ENCODE measurements around the gene NPAS3.

The NPAS3 gene

GRCh38 chr14:33692762-33693161 is 754.1 kb downstream of the NPAS3 start:
- Histone ChIP-seq H3K27me3 (ENCODE audit: low read depth) (peaks cover 10% of the 10 kb centered on the region; the same call in 1 of the 2 replicates), H3K36me3 (replicated peaks) (no peaks in the 10 kb centered on the region), H3K4me3 (no peak overlapping the region), H3K9me3 (no peaks in the 10 kb centered on the region), H3K4me1 (peaks cover 11% of the 10 kb centered on the region)
- DNase-seq (ENCODE audit: low spot score in 2 of 2), result no peak
- in situ Hi-C loops (cut with MboI; ENCODE audit: low sequenced_read_pairs), result no loop called here

- no peaks in the 10 kb centered on the region for H3K9me3 ChIP-seq
- H3K4me3 ChIP-seq, result no peak overlapping the region
- peaks cover 11% of the 10 kb centered on the region for H3K4me1 ChIP-seq
- in situ Hi-C loops (cut with MboI; ENCODE audit: low sequenced_read_pairs), result no loop called here
- H3K36me3 ChIP-seq (replicated peaks), result no peaks in the 10 kb centered on the region
- DNase-seq (ENCODE audit: low spot score in 2 of 2), result no peak
- peaks cover 13% of the 10 kb centered on the region; the same call in 1 of the 2 replicates for H3K27me3 ChIP-seq (ENCODE audit: low read depth)
These were observed 754.6 kb downstream of the NPAS3 start for GRCh38 chr14:33693237-33693636.

- Histone ChIP-seq H3K27me3 (ENCODE audit: low read depth) (0 out of 2 replicates have a peak, but pooled peaks cover 13% of the 10 kb centered on the region), H3K4me1 (peaks cover 11% of the 10 kb centered on the region), H3K4me3 (no peak overlapping the region), H3K9me3 (no peaks in the 10 kb centered on the region), H3K36me3 (replicated peaks) (no peaks in the 10 kb centered on the region)
- DNase-seq (ENCODE audit: low spot score in 2 of 2), result no peak
- in situ Hi-C loops (cut with MboI; ENCODE audit: low sequenced_read_pairs), result no loop called here
These were observed 757.5 kb downstream of the NPAS3 start for GRCh38 chr14:33696165-33696564.

GRCh38 chr14:33699300-33699983 is 760.8 kb downstream of the NPAS3 start:
- H3K27me3 ChIP-seq (ENCODE audit: low read depth), result 0 out of 2 replicates have a peak, but pooled peaks cover 11% of the 10 kb centered on the region
- no peaks in the 10 kb centered on the region for H3K9me3 ChIP-seq
- DNase-seq (ENCODE audit: low spot score in 2 of 2), result no peak
- no peak overlapping the region for H3K4me3 ChIP-seq
- in situ Hi-C loops (cut with MboI; ENCODE audit: low sequenced_read_pairs), result no loop called here
- no peaks in the 10 kb centered on the region for H3K4me1 ChIP-seq
- H3K36me3 ChIP-seq (replicated peaks), result no peaks in the 10 kb centered on the region

GRCh38 chr14:33700052-33700451 is 761.4 kb downstream of the NPAS3 start:
- Histone ChIP-seq H3K27me3 (ENCODE audit: low read depth) (0 out of 2 replicates have a peak, but pooled peaks cover 10% of the 10 kb centered on the region), H3K4me1 (peaks cover 3% of the 10 kb centered on the region), H3K9me3 (no peaks in the 10 kb centered on the region), H3K36me3 (replicated peaks) (no peaks in the 10 kb centered on the region), H3K4me3 (no peak overlapping the region)
- in situ Hi-C loops (cut with MboI; ENCODE audit: low sequenced_read_pairs), result no loop called here
- no peak for DNase-seq (ENCODE audit: low spot score in 2 of 2)

- H3K9me3 ChIP-seq, result no peaks in the 10 kb centered on the region
- no peak overlapping the region for H3K4me3 ChIP-seq
- 0 out of 2 replicates have a peak, but pooled peaks cover 8% of the 10 kb centered on the region for H3K27me3 ChIP-seq (ENCODE audit: low read depth)
- H3K4me1 ChIP-seq, result peaks cover 14% of the 10 kb centered on the region
- in situ Hi-C loops (cut with MboI; ENCODE audit: low sequenced_read_pairs), result no loop called here
- no peaks in the 10 kb centered on the region for H3K36me3 ChIP-seq (replicated peaks)
- DNase-seq (ENCODE audit: low spot score in 2 of 2), result no peak
These were observed 763.6 kb downstream of the NPAS3 start for GRCh38 chr14:33702293-33702692.

- no peak for DNase-seq (ENCODE audit: low spot score in 2 of 2)
These were observed 765.8 kb downstream of the NPAS3 start for GRCh38 chr14:33704481-33704880.

GRCh38 chr14:33705490-33705889 is 766.8 kb downstream of the NPAS3 start:
- peaks cover 14% of the 10 kb centered on the region for H3K4me1 ChIP-seq
- H3K36me3 ChIP-seq (replicated peaks), result no peaks in the 10 kb centered on the region
- DNase-seq (ENCODE audit: low spot score in 2 of 2), result no peak
- 0 out of 2 replicates have a peak, but pooled peaks cover 2% of the 10 kb centered on the region for H3K27me3 ChIP-seq (ENCODE audit: low read depth)
- no peak overlapping the region for H3K4me3 ChIP-seq
- no peaks in the 10 kb centered on the region for H3K9me3 ChIP-seq
- in situ Hi-C loops (cut with MboI; ENCODE audit: low sequenced_read_pairs), result no loop called here

More at GRCh38 chr14:33704481-33704880, 765.8 kb downstream of the NPAS3 start:
- 0 out of 2 replicates have a peak, but pooled peaks cover 2% of the 10 kb centered on the region for H3K27me3 ChIP-seq (ENCODE audit: low read depth)
- peaks cover 14% of the 10 kb centered on the region for H3K4me1 ChIP-seq
- H3K36me3 ChIP-seq (replicated peaks), result no peaks in the 10 kb centered on the region
- in situ Hi-C loops (cut with MboI; ENCODE audit: low sequenced_read_pairs), result no loop called here
- no peaks in the 10 kb centered on the region for H3K9me3 ChIP-seq
- H3K4me3 ChIP-seq, result no peak overlapping the region

GRCh38 chr14:33707716-33708115 is 769.0 kb downstream of the NPAS3 start:
- peaks cover 14% of the 10 kb centered on the region for H3K4me1 ChIP-seq
- no peaks in the 10 kb centered on the region for H3K36me3 ChIP-seq (replicated peaks)
- in situ Hi-C loops (cut with MboI; ENCODE audit: low sequenced_read_pairs), result no loop called here

GRCh38 chr14:33709283-33709682 is 770.6 kb downstream of the NPAS3 start:
- Histone ChIP-seq H3K9me3 (no peaks in the 10 kb centered on the region), H3K36me3 (replicated peaks) (no peaks in the 10 kb centered on the region), H3K27me3 (ENCODE audit: low read depth) (peaks cover 2% of the 10 kb centered on the region; the same call in 1 of the 2 replicates), H3K4me3 (no peak overlapping the region), H3K4me1 (peaks cover 14% of the 10 kb centered on the region)
- in situ Hi-C loops (cut with MboI; ENCODE audit: low sequenced_read_pairs), result no loop called here
- DNase-seq (ENCODE audit: low spot score in 2 of 2), result no peak

More at GRCh38 chr14:33707716-33708115, 769.0 kb downstream of the NPAS3 start:
- Histone ChIP-seq H3K4me3 (no peak overlapping the region), H3K27me3 (ENCODE audit: low read depth) (peaks cover 2% of the 10 kb centered on the region; the same call in 1 of the 2 replicates), H3K9me3 (no peaks in the 10 kb centered on the region)
- DNase-seq (ENCODE audit: low spot score in 2 of 2), result no peak

GRCh38 chr14:33709711-33710110 is 771.0 kb downstream of the NPAS3 start:
- no peaks in the 10 kb centered on the region for H3K36me3 ChIP-seq (replicated peaks)
- in situ Hi-C loops (cut with MboI; ENCODE audit: low sequenced_read_pairs), result no loop called here
- H3K27me3 ChIP-seq (ENCODE audit: low read depth), result peaks cover 2% of the 10 kb centered on the region; the same call in 1 of the 2 replicates
- H3K4me1 ChIP-seq, result peaks cover 17% of the 10 kb centered on the region
- no peaks in the 10 kb centered on the region for H3K9me3 ChIP-seq
- no peak for DNase-seq (ENCODE audit: low spot score in 2 of 2)
- H3K4me3 ChIP-seq, result no peak overlapping the region

- peaks cover 13% of the 10 kb centered on the region for H3K4me1 ChIP-seq
- H3K27me3 ChIP-seq (ENCODE audit: low read depth), result peaks cover 2% of the 10 kb centered on the region; the same call in 1 of the 2 replicates
- no peaks in the 10 kb centered on the region for H3K36me3 ChIP-seq (replicated peaks)
- in situ Hi-C loops (cut with MboI; ENCODE audit: low sequenced_read_pairs), result no loop called here
- no peak overlapping the region for H3K4me3 ChIP-seq
- DNase-seq (ENCODE audit: low spot score in 2 of 2), result no peak
- no peaks in the 10 kb centered on the region for H3K9me3 ChIP-seq
These were observed 771.6 kb downstream of the NPAS3 start for GRCh38 chr14:33710273-33710672.

- in situ Hi-C loops (cut with MboI; ENCODE audit: low sequenced_read_pairs), result no loop called here
- Histone ChIP-seq H3K27me3 (ENCODE audit: low read depth) (no peaks in the 10 kb centered on the region; the same call in 1 of the 2 replicates), H3K4me1 (peaks cover 6% of the 10 kb centered on the region), H3K9me3 (no peaks in the 10 kb centered on the region; the same call in 1 of the 2 replicates), H3K4me3 (no peak overlapping the region), H3K36me3 (replicated peaks) (no peaks in the 10 kb centered on the region)
- DNase-seq (ENCODE audit: low spot score in 2 of 2), result no peak
These were observed 772.5 kb downstream of the NPAS3 start for GRCh38 chr14:33711194-33711593.

GRCh38 chr14:33711811-33712216 is 773.1 kb downstream of the NPAS3 start:
- no peak for DNase-seq (ENCODE audit: low spot score in 2 of 2)
- no peaks in the 10 kb centered on the region; the same call in 1 of the 2 replicates for H3K27me3 ChIP-seq (ENCODE audit: low read depth)
- H3K9me3 ChIP-seq, result no peaks in the 10 kb centered on the region; the same call in 1 of the 2 replicates
- no peaks in the 10 kb centered on the region for H3K36me3 ChIP-seq (replicated peaks)
- in situ Hi-C loops (cut with MboI; ENCODE audit: low sequenced_read_pairs), result no loop called here
- peaks cover 6% of the 10 kb centered on the region; the same call in 1 of the 2 replicates for H3K4me1 ChIP-seq
- H3K4me3 ChIP-seq, result no peak overlapping the region

Data from HAP-1 (cell line).